Measurements from ENCODE around the gene DLD. TPM values are rescaled to one million over a fixed set of nuclear protein-coding genes. Genes with fewer than 3 reads are reported as not detected.

The DLD gene
- total and polyA plus RNA-seq, 2 of the 8 experiments (the other 6 are each of a cell fraction or from before 2014, with no cell fraction given) = 63.7 to 88.5 TPM

- no peak for TF ChIP-seq CHD7 (IDR thresholded peaks at IDR 0.05; ENCODE audit: insufficient replicate concordance, low read length)
- no peak for TF ChIP-seq SIX5 (IDR thresholded peaks at IDR 0.05; ENCODE audit: low read depth, low read length)
- TF ChIP-seq GTF2F1 (IDR thresholded peaks at IDR 0.05; ENCODE audit: borderline replicate concordance, low read depth, low read length) = no peak
- no peak for TF ChIP-seq BRCA1 (IDR thresholded peaks at IDR 0.05; ENCODE audit: low read depth, low read length)
- TF ChIP-seq KDM5A (IDR thresholded peaks at IDR 0.05; ENCODE audit: low read length) = no peak
- TF ChIP-seq EP300 (IDR thresholded peaks at IDR 0.05; ENCODE audit: borderline replicate concordance in 1 of 2, low read depth in 2 of 2, low read length in 2 of 2) = no peak
- TF ChIP-seq MAFK (IDR thresholded peaks at IDR 0.05; ENCODE audit: low read depth, low read length) = no peak
- TF ChIP-seq ATF2 (IDR thresholded peaks at IDR 0.05; ENCODE audit: low read length) = no peak
- no peak for TF ChIP-seq POLR2A (IDR thresholded peaks at IDR 0.05; ENCODE audit: control extremely low read depth in 1 of 2, low read depth in 2 of 2, low read length in 2 of 2)
- no peak for TF ChIP-seq BACH1 (IDR thresholded peaks at IDR 0.05; ENCODE audit: low read length)
- TF ChIP-seq ASH2L (IDR thresholded peaks at IDR 0.05; ENCODE audit: low read length) = no peak
Measured at GRCh38 chr7:107858280-107858679, 32.7 kb upstream of the DLD start (continued).

Measured in H1 (cell line).